GM18873 (cell line): ENCODE measurements around the gene PEAK1.

Source experiments
- ATAC-seq: cut with Tn5 transposase; IDR thresholded peaks from one replicate; pipeline ENCODE4 v1.9.1; 2021; ENCODE audit warnings: mild to moderate bottlenecking, moderate library complexity, moderate number of reproducible peaks; ENCODE audit not compliant: unreplicated experiment, low FRiP score

The PEAK1 gene

GRCh38 chr15:77076323-77076915, 343.5 kb downstream of the PEAK1 start:
- no peak for ATAC-seq

GRCh38 chr15:77075528-77075927, 344.4 kb downstream of the PEAK1 start:
- ATAC-seq = no peak

GRCh38 chr15:77074350-77074749, 345.6 kb downstream of the PEAK1 start:
- no peak for ATAC-seq

- ATAC-seq = no peak
These were observed 348.3 kb downstream of the PEAK1 start for GRCh38 chr15:77071305-77072223.

GRCh38 chr15:77070495-77071304, 349.2 kb downstream of the PEAK1 start, which contains the start of gene TSPAN3:
Gene TSPAN3, minus strand, starts transcription at chr15:77071109. Its CDS starts 155 bp downstream, at chr15:77070954.
- peak; percentile 81 for ATAC-seq

- no peak for ATAC-seq
These were observed 349.8 kb downstream of the PEAK1 start for GRCh38 chr15:77070180-77070494.

GRCh38 chr15:77069521-77070121, 350.3 kb downstream of the PEAK1 start:
- no peak for ATAC-seq

- ATAC-seq = no peak
These were observed 351.3 kb downstream of the PEAK1 start for GRCh38 chr15:77068633-77069032.

GRCh38 chr15:77067691-77068367, 352.1 kb downstream of the PEAK1 start:
- ATAC-seq = no peak

- no peak for ATAC-seq
These were observed 352.8 kb downstream of the PEAK1 start for GRCh38 chr15:77066971-77067690.

GRCh38 chr15:77064539-77065308, 355.2 kb downstream of the PEAK1 start:
- ATAC-seq = no peak

- no peak for ATAC-seq
These were observed 355.8 kb downstream of the PEAK1 start for GRCh38 chr15:77064063-77064462.

GRCh38 chr15:77063249-77063648, 356.7 kb downstream of the PEAK1 start:
- no peak for ATAC-seq

GRCh38 chr15:77060546-77060945, 359.4 kb downstream of the PEAK1 start:
- no peak for ATAC-seq

GRCh38 chr15:77059786-77060361, 360.0 kb downstream of the PEAK1 start:
- no peak for ATAC-seq

- ATAC-seq = no peak
These were observed 361.4 kb downstream of the PEAK1 start for GRCh38 chr15:77058468-77058867.

GRCh38 chr15:77057685-77058084, 362.2 kb downstream of the PEAK1 start:
- ATAC-seq = no peak

GRCh38 chr15:77057072-77057471, 362.8 kb downstream of the PEAK1 start:
- ATAC-seq = no peak
